GM12878 (cell line): Measurements from ENCODE around the gene NR3C1. TPM values are rescaled to one million over a fixed set of nuclear protein-coding genes. Genes with fewer than 3 reads are reported as not detected.

Experiments
- IRF4 ChIP-seq: IDR thresholded peaks from 2 replicates; pipeline ENCODE4 v1.6.1; 2011; ENCODE audit warnings: low read depth, low read length
- JUNB ChIP-seq: IDR thresholded peaks from 2 replicates; pipeline ENCODE4 v1.6.1; 2016; ENCODE audit warnings: antibody characterized with exemption, mild to moderate bottlenecking
- KDM1A ChIP-seq: fragments of 200-600 bp; sonication (generic); IDR thresholded peaks from 2 replicates; pipeline ENCODE4 v1.6.1; 2016; ENCODE audit warnings: borderline replicate concordance
- PAX5 ChIP-seq: IDR thresholded peaks from 2 replicates; pipeline ENCODE4 v1.6.1; 2011; ENCODE audit warnings: low read depth, low read length, borderline replicate concordance
- RFX5 ChIP-seq: IDR thresholded peaks from 2 replicates; pipeline ENCODE4 v1.6.1; 2011; ENCODE audit warnings: low read depth, low read length, improper control_type of control experiment
- ZNF24 ChIP-seq: fragments of 450-650 bp; IDR thresholded peaks from 2 replicates; pipeline ENCODE4 v1.6.1; 2017; ENCODE audit warnings: antibody characterized with exemption, mild to moderate bottlenecking
- polyA plus RNA-seq, 11 experiments: library from polyadenylated mRNA; depleted of rRNA in 4 of 11; unstranded in 6 of 11; stranded (reverse) in 5 of 11; fragments of >200 nt; fragmentation: Nextera tagmentation in 4 of 11; fragmentation: Illumina TruSeq in 1 of 11; extraction: Ambion mirVana in 4 of 11; extraction: Trizol in 1 of 11; gene quantifications; 1 replicate in 1 of 11; 2 replicates in 10 of 11; pipeline versions ENCODE4 v1.2.1 to v1.2.3, GENCODE V29; 2011 to 2016; ENCODE audit warnings: inconsistent platforms in 2 of 11, missing spikeins in 2 of 11, low read depth in 1 of 11
- total RNA-seq, 4 experiments: library from RNA; depleted of rRNA in 3 of 4; stranded (reverse); fragments of >200 nt in 3 of 4; fragmentation: Illumina TruSeq in 1 of 4; extraction: Trizol in 1 of 4; gene quantifications; 2 replicates each; pipeline versions ENCODE4 v1.2.1 to v1.2.3, GENCODE V29; 2013 to 2021
- TF ChIP-seq, protein P1 (sequence below): IDR thresholded peaks from 2 replicates; pipeline ENCODE4 v1.6.1; 2012; ENCODE audit warnings: improper control_type of control experiment, low read depth, low read length; ENCODE audit not compliant: insufficient replicate concordance
- TF ChIP-seq, protein P2 (sequence below): fragments of 450-650 bp; formaldehyde crosslinking; IDR thresholded peaks from 2 replicates; pipeline ENCODE4 v1.4.0; 2020; ENCODE audit warnings: mild to moderate bottlenecking, moderate library complexity
- TF ChIP-seq, protein P3 (sequence below): fragments of 150-350 bp; IDR thresholded peaks from 2 replicates; pipeline ENCODE4 v1.6.1; 2014; ENCODE audit warnings: mild to moderate bottlenecking, low read depth, low read length
- TF ChIP-seq, protein P4 (sequence below): fragments of 450-650 bp; IDR thresholded peaks from 2 replicates; pipeline ENCODE4 v1.6.1; 2017; ENCODE audit warnings: borderline replicate concordance
- TF ChIP-seq, protein P5 (sequence below): fragments of 450-650 bp; conservative IDR thresholded peaks from 2 replicates; pipeline ENCODE4 v1.6.1; 2017; ENCODE audit warnings: mild to moderate bottlenecking, moderate library complexity
- TF ChIP-seq, protein P6 (sequence below): fragments of 450-650 bp; IDR thresholded peaks from 2 replicates; pipeline ENCODE4 v1.6.1; 2016; ENCODE audit warnings: mild to moderate bottlenecking

Gene NR3C1
- total and polyA plus RNA-seq, 10 of the 15 experiments (the other 5 are each of a cell fraction or from before 2014, with no cell fraction given) = 49.7 to 141 (median 109) TPM

DNA sequence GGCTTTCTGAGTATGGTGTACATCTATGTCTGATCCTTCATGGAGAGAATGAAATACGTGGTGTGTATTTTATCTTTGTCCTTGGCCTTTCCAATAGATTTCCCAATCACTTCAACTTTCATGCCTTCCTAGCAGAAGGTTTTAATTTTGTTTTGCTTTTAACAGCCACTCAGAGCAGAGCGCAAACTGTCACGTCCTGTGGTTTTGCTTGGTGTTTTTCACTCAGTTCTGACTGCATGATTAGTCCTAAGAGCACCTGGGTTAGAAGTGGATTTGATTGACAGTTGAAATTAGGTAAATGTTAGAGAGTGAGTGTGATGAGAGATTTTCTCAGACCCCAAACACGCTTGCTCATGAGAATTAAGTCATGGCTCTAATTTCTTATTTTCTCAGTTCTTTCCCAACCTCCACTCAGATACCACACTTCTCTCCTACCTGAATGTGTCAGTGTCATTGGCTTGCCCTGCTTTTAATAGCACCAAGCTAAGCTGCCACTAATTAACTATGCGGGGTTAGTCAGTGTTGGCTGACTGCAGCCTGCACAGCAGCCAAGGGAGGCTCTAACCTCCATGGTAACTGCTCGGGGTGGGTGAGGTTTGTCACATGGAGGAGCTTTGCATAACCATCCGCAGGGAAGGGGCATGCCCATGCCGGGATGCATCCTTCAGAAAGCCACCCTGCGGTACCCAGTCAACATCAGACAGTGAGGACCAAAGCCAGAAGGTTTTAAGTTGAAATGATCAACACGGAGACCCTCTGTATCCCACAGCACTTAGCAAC is 173.4 kb downstream of the NR3C1 start (continued):
- TF ChIP-seq, protein P1, sequence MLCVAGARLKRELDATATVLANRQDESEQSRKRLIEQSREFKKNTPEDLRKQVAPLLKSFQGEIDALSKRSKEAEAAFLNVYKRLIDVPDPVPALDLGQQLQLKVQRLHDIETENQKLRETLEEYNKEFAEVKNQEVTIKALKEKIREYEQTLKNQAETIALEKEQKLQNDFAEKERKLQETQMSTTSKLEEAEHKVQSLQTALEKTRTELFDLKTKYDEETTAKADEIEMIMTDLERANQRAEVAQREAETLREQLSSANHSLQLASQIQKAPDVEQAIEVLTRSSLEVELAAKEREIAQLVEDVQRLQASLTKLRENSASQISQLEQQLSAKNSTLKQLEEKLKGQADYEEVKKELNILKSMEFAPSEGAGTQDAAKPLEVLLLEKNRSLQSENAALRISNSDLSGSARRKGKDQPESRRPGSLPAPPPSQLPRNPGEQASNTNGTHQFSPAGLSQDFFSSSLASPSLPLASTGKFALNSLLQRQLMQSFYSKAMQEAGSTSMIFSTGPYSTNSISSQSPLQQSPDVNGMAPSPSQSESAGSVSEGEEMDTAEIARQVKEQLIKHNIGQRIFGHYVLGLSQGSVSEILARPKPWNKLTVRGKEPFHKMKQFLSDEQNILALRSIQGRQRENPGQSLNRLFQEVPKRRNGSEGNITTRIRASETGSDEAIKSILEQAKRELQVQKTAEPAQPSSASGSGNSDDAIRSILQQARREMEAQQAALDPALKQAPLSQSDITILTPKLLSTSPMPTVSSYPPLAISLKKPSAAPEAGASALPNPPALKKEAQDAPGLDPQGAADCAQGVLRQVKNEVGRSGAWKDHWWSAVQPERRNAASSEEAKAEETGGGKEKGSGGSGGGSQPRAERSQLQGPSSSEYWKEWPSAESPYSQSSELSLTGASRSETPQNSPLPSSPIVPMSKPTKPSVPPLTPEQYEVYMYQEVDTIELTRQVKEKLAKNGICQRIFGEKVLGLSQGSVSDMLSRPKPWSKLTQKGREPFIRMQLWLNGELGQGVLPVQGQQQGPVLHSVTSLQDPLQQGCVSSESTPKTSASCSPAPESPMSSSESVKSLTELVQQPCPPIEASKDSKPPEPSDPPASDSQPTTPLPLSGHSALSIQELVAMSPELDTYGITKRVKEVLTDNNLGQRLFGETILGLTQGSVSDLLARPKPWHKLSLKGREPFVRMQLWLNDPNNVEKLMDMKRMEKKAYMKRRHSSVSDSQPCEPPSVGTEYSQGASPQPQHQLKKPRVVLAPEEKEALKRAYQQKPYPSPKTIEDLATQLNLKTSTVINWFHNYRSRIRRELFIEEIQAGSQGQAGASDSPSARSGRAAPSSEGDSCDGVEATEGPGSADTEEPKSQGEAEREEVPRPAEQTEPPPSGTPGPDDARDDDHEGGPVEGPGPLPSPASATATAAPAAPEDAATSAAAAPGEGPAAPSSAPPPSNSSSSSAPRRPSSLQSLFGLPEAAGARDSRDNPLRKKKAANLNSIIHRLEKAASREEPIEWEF = peak; percentile 98
- TF ChIP-seq, protein P2, sequence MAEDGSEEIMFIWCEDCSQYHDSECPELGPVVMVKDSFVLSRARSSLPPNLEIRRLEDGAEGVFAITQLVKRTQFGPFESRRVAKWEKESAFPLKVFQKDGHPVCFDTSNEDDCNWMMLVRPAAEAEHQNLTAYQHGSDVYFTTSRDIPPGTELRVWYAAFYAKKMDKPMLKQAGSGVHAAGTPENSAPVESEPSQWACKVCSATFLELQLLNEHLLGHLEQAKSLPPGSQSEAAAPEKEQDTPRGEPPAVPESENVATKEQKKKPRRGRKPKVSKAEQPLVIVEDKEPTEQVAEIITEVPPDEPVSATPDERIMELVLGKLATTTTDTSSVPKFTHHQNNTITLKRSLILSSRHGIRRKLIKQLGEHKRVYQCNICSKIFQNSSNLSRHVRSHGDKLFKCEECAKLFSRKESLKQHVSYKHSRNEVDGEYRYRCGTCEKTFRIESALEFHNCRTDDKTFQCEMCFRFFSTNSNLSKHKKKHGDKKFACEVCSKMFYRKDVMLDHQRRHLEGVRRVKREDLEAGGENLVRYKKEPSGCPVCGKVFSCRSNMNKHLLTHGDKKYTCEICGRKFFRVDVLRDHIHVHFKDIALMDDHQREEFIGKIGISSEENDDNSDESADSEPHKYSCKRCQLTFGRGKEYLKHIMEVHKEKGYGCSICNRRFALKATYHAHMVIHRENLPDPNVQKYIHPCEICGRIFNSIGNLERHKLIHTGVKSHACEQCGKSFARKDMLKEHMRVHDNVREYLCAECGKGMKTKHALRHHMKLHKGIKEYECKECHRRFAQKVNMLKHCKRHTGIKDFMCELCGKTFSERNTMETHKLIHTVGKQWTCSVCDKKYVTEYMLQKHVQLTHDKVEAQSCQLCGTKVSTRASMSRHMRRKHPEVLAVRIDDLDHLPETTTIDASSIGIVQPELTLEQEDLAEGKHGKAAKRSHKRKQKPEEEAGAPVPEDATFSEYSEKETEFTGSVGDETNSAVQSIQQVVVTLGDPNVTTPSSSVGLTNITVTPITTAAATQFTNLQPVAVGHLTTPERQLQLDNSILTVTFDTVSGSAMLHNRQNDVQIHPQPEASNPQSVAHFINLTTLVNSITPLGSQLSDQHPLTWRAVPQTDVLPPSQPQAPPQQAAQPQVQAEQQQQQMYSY (CRISPR knock-in tag) = no peak
- TF ChIP-seq, protein P3, sequence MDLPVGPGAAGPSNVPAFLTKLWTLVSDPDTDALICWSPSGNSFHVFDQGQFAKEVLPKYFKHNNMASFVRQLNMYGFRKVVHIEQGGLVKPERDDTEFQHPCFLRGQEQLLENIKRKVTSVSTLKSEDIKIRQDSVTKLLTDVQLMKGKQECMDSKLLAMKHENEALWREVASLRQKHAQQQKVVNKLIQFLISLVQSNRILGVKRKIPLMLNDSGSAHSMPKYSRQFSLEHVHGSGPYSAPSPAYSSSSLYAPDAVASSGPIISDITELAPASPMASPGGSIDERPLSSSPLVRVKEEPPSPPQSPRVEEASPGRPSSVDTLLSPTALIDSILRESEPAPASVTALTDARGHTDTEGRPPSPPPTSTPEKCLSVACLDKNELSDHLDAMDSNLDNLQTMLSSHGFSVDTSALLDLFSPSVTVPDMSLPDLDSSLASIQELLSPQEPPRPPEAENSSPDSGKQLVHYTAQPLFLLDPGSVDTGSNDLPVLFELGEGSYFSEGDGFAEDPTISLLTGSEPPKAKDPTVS = no peak
- TF ChIP-seq, protein P4, sequence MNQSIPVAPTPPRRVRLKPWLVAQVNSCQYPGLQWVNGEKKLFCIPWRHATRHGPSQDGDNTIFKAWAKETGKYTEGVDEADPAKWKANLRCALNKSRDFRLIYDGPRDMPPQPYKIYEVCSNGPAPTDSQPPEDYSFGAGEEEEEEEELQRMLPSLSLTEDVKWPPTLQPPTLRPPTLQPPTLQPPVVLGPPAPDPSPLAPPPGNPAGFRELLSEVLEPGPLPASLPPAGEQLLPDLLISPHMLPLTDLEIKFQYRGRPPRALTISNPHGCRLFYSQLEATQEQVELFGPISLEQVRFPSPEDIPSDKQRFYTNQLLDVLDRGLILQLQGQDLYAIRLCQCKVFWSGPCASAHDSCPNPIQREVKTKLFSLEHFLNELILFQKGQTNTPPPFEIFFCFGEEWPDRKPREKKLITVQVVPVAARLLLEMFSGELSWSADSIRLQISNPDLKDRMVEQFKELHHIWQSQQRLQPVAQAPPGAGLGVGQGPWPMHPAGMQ = no peak
- TF ChIP-seq, protein P5, sequence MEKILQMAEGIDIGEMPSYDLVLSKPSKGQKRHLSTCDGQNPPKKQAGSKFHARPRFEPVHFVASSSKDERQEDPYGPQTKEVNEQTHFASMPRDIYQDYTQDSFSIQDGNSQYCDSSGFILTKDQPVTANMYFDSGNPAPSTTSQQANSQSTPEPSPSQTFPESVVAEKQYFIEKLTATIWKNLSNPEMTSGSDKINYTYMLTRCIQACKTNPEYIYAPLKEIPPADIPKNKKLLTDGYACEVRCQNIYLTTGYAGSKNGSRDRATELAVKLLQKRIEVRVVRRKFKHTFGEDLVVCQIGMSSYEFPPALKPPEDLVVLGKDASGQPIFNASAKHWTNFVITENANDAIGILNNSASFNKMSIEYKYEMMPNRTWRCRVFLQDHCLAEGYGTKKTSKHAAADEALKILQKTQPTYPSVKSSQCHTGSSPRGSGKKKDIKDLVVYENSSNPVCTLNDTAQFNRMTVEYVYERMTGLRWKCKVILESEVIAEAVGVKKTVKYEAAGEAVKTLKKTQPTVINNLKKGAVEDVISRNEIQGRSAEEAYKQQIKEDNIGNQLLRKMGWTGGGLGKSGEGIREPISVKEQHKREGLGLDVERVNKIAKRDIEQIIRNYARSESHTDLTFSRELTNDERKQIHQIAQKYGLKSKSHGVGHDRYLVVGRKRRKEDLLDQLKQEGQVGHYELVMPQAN = no peak
- TF ChIP-seq IRF4 (peak; percentile 16), RFX5 (no peak; the same call in 1 of the 2 replicates), KDM1A (no peak), PAX5 (peak; percentile 7; the same call in 1 of the 2 replicates), JUNB (peak; percentile 69), ZNF24 (0 out of 2 replicates have a peak, but pooled peaks have one; percentile 3)
- TF ChIP-seq, protein P6, sequence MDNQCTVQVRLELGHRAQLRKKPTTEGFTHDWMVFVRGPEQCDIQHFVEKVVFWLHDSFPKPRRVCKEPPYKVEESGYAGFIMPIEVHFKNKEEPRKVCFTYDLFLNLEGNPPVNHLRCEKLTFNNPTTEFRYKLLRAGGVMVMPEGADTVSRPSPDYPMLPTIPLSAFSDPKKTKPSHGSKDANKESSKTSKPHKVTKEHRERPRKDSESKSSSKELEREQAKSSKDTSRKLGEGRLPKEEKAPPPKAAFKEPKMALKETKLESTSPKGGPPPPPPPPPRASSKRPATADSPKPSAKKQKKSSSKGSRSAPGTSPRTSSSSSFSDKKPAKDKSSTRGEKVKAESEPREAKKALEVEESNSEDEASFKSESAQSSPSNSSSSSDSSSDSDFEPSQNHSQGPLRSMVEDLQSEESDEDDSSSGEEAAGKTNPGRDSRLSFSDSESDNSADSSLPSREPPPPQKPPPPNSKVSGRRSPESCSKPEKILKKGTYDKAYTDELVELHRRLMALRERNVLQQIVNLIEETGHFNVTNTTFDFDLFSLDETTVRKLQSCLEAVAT = no peak; the same call in 1 of the 2 replicates
